ENCODE results near the gene MS4A15. TPM values are rescaled to one million over a fixed set of nuclear protein-coding genes. Genes with fewer than 3 reads are reported as not detected.

The MS4A15 gene
- total RNA-seq, 4 donors from 2014 or later: not detected

DNA sequence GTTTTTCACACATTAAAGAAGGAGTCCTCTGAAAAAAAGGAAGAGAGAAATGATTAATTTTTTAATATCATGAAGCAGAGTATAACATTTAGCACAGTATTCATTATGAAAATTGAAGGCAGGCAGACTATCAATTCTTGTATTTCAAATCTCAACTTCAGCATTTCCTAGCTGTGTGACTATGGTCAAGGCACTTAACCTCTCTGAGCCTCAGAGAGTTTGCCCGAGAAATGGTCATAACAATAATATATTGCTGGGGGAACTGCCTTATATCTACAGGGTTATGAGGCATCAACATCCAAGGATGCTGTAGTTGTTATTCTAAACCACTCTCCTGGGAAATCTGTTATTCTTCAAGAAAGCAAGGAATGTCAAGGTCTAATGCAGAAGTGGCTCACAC, 31.1 kb upstream of the MS4A15 start:
- 59 to 61% methylated on average over 1 of the region's 1 CpG for WGBS, 2 donors
- no peak for TF ChIP-seq EP300 (IDR thresholded peaks at IDR 0.05)
- no peak for TF ChIP-seq POLR2A (IDR thresholded peaks at IDR 0.05)
- no peaks in the 10 kb centered on the region for H3K27me3 ChIP-seq
- H3K36me3 ChIP-seq: no peaks in the 10 kb centered on the region
- no peaks in the 10 kb centered on the region for H3K9me3 ChIP-seq
- no peak for DNase-seq (ENCODE audit: low spot score in 2 of 2)
- no peaks in the 10 kb centered on the region for H3K4me1 ChIP-seq
- no peak overlapping the region for H3K4me3 ChIP-seq
- H3K27ac ChIP-seq: no peak overlapping the region

DNA sequence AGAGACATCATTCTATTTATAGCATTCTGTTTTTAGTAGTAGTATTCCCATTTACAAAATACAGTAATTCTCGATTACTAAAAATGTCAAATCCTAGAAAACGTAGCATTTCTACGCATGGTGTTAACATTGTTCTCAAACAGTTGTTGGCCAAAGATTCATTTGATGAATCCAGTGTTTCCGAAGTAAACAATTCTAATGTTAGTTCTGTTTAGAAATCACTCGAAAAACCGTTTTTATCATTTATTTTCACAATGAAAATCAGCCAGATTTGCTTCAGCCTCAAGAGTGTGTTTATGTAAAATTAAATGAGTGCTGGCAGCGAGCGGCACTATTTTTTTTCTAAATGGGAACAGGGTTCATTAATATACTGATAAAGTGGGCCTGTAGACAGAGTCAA, 25.1 kb upstream of the MS4A15 start:
- Histone ChIP-seq H3K27me3 (no peaks in the 10 kb centered on the region), H3K9me3 (no peaks in the 10 kb centered on the region), H3K4me3 (no peak overlapping the region), H3K4me1 (no peaks in the 10 kb centered on the region), H3K36me3 (no peaks in the 10 kb centered on the region), H3K27ac (no peak overlapping the region)
- TF ChIP-seq EP300 (IDR thresholded peaks at IDR 0.05) (no peak), POLR2A (IDR thresholded peaks at IDR 0.05) (no peak)
- TF ChIP-seq, protein P1, sequence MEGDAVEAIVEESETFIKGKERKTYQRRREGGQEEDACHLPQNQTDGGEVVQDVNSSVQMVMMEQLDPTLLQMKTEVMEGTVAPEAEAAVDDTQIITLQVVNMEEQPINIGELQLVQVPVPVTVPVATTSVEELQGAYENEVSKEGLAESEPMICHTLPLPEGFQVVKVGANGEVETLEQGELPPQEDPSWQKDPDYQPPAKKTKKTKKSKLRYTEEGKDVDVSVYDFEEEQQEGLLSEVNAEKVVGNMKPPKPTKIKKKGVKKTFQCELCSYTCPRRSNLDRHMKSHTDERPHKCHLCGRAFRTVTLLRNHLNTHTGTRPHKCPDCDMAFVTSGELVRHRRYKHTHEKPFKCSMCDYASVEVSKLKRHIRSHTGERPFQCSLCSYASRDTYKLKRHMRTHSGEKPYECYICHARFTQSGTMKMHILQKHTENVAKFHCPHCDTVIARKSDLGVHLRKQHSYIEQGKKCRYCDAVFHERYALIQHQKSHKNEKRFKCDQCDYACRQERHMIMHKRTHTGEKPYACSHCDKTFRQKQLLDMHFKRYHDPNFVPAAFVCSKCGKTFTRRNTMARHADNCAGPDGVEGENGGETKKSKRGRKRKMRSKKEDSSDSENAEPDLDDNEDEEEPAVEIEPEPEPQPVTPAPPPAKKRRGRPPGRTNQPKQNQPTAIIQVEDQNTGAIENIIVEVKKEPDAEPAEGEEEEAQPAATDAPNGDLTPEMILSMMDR (IDR thresholded peaks at IDR 0.05): no peak
- no peak for DNase-seq (ENCODE audit: low spot score in 2 of 2)
- 49 to 53% methylated on average over 8 of the region's 8 CpGs for WGBS, 2 donors

DNA sequence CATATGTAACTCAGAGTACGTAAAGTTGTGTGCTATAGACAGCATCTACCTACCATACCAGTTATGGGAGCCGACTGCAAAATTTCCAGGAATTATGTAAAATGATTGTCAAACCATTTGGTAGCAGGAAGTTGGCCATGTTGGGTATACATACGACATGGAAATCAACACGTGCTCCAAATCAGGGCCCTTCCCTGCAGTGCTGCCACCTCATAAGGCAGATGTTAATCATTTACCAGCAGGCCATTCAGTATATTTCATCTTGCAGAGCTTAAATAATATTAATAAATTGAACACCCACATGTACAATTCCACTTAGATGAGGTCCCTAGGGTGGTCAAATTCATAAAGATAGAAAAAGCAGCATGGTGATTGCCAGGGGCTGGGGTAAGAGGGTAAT, 22.4 kb upstream of the MS4A15 start:
- H3K36me3 ChIP-seq: no peaks in the 10 kb centered on the region
- no peaks in the 10 kb centered on the region for H3K27me3 ChIP-seq
- H3K9me3 ChIP-seq: no peaks in the 10 kb centered on the region
- WGBS, 2 donors: 80 to 87% methylated on average over 4 of the region's 4 CpGs
- no peak overlapping the region for H3K27ac ChIP-seq
- TF ChIP-seq EP300 (IDR thresholded peaks at IDR 0.05): no peak
- TF ChIP-seq, protein P1 (IDR thresholded peaks at IDR 0.05): no peak
- TF ChIP-seq POLR2A (IDR thresholded peaks at IDR 0.05): no peak
- H3K4me3 ChIP-seq: no peak overlapping the region
- no peaks in the 10 kb centered on the region for H3K4me1 ChIP-seq
- DNase-seq (ENCODE audit: low spot score in 2 of 2): no peak

DNA sequence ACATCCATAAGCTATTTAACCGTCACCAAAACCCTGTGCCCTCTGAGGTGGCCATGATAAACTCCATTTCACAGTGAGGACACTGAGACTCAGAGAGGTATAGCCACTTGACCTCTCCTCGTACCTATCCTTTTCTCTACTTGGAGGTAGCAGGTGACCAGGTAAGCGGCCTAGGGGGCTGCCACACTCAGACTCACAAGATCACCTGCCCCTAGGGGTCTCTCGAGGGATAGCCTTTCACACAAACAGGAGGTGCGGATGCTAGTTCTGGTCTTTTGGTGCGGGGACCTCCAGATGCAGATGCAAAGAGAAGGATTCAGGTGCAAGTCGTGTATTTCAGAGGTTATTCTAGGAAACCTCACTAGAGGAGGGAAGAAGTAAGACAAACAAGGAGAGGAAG, 17.6 kb upstream of the MS4A15 start:
- H3K27me3 ChIP-seq: no peaks in the 10 kb centered on the region
- 73 to 75% methylated on average over 7 of the region's 7 CpGs for WGBS, 2 donors
- peaks cover 0 to 21% (median 1%) of the 10 kb centered on the region in 4 donors for H3K9me3 ChIP-seq
- H3K27ac ChIP-seq: no peak overlapping the region
- no peaks in the 10 kb centered on the region for H3K36me3 ChIP-seq
- no peak overlapping the region for H3K4me3 ChIP-seq
- TF ChIP-seq, protein P1 (IDR thresholded peaks at IDR 0.05): no peak
- no peak for DNase-seq (ENCODE audit: low spot score in 2 of 2)
- H3K4me1 ChIP-seq: no peaks in the 10 kb centered on the region

DNA sequence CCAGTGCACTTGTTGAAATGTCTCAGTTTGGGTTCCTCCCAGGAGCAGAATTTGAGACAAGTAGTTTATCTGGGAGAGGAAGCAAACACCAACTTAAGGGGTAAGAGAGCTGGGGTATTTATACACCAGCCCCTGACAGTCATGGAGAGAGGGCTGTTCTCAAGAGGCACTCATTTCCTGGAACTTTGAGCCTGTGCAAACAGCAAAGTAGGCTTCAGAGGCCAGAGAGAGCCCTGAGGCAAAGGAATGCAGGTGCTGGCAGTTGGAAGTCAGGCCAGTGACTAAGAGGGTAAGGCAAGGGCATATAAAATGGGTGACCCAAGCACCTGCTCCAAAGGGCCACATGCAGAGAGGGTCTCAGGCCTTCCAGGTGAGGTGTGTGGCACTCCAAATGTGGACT, 16.1 kb upstream of the MS4A15 start:
- no peaks in the 10 kb centered on the region for H3K36me3 ChIP-seq
- H3K27ac ChIP-seq: no peak overlapping the region
- no peak for DNase-seq (ENCODE audit: low spot score in 2 of 2)
- H3K4me3 ChIP-seq: no peak overlapping the region
- H3K4me1 ChIP-seq: no peaks in the 10 kb centered on the region
- TF ChIP-seq, protein P1 (IDR thresholded peaks at IDR 0.05): no peak
- peaks cover 0 to 25% (median 1%) of the 10 kb centered on the region in 4 donors for H3K9me3 ChIP-seq
- H3K27me3 ChIP-seq: no peaks in the 10 kb centered on the region

DNA sequence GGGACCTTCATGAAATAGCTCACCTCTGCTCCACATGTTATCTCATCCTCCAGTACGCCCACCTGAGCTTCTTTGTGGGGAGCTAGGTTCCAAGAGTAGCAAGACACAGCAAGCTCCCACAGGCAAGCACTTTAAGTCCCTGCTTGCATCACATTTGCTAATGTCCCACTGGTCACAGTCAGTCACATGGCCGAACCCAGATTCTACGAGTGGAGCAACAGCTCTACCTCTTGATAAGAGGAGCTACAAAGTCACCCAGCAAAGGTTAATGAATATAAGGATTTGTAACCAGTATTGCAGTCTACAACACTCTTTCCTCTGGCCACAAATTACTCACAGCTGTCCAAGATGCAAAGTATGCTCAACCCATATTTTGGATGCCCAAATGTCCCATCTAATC, 15.2 kb upstream of the MS4A15 start:
- no peak for DNase-seq (ENCODE audit: low spot score in 2 of 2)
- TF ChIP-seq EP300 (IDR thresholded peaks at IDR 0.05): no peak
- TF ChIP-seq POLR2A (IDR thresholded peaks at IDR 0.05): no peak
- TF ChIP-seq, protein P1 (IDR thresholded peaks at IDR 0.05): no peak
- Histone ChIP-seq H3K27me3 (no peaks in the 10 kb centered on the region), H3K4me3 (no peak overlapping the region), H3K36me3 (no peaks in the 10 kb centered on the region), H3K27ac (no peak overlapping the region), H3K4me1 (no peaks in the 10 kb centered on the region), H3K9me3 (peaks cover 0 to 25% (median 1%) of the 10 kb centered on the region in 4 donors)
- WGBS, 2 donors: 83 to 90% methylated on average over 3 of the region's 3 CpGs
